Coronary artery (tissue), 2 donors: ENCODE measurements around the gene SUSD2.

Source experiments
- DNase-seq: peaks from one replicate; pipeline ENCODE4 v3.0.0-alpha.2; 2017; ENCODE audit warnings: low spot score
- H3K27ac ChIP-seq, 2 donors: fragments of 200-600 bp; sonication (generic); one replicate each; pipeline ENCODE4 v1.5.1; 2016 to 2019
- H3K4me3 ChIP-seq: fragments of 200-600 bp; sonication (generic); 2 replicates; pipeline ENCODE4 v1.5.1; 2016; ENCODE audit warnings: mild to moderate bottlenecking, moderate library complexity
- CTCF ChIP-seq: fragments of 200-600 bp; sonication (generic); IDR thresholded peaks from one replicate; pipeline ENCODE4 v1.5.1; 2019; ENCODE audit warnings: antibody characterized with exemption

Gene SUSD2

GRCh38 chr22:24185001-24185500 lies 3.8 kb downstream of the SUSD2 start:
- H3K27ac ChIP-seq: no peak overlapping the region
- TF ChIP-seq CTCF: no peak
- H3K4me3 ChIP-seq: no peak overlapping the region
- no peak for DNase-seq

GRCh38 chr22:24185501-24186351 lies 4.4 kb downstream of the SUSD2 start:
- Histone ChIP-seq H3K27ac (no peak overlapping the region), H3K4me3 (no peak overlapping the region)
- DNase-seq: no peak
- TF ChIP-seq CTCF: no peak

DNA sequence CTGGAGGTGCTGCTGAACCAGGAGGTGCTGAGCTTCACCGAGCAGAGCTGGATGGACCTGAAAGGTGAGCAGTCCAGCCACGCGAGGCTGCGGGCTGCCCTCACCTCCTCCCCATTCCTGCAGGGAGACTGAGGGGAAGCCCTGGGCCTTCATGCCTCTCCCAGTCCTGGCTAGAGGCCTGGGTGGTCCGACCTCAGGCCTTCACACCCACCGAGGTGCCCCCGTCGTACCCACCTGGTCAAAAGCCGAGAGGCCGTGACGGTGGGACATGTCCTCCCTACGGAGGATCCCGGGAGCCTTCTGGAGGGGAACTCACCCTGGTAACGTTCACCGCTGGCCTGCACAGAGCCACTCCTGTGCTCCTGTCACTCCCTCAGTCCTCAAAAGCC lies 5.1 kb downstream of the SUSD2 start:
- no peak overlapping the region for H3K4me3 ChIP-seq
- no peak for DNase-seq
- no peak for TF ChIP-seq CTCF
- H3K27ac ChIP-seq: no peak overlapping the region

GRCh38 chr22:24186892-24187670 lies 5.8 kb downstream of the SUSD2 start:
- Histone ChIP-seq H3K27ac (no peak overlapping the region), H3K4me3 (no peak overlapping the region)
- no peak for TF ChIP-seq CTCF
- DNase-seq: no peak

DNA sequence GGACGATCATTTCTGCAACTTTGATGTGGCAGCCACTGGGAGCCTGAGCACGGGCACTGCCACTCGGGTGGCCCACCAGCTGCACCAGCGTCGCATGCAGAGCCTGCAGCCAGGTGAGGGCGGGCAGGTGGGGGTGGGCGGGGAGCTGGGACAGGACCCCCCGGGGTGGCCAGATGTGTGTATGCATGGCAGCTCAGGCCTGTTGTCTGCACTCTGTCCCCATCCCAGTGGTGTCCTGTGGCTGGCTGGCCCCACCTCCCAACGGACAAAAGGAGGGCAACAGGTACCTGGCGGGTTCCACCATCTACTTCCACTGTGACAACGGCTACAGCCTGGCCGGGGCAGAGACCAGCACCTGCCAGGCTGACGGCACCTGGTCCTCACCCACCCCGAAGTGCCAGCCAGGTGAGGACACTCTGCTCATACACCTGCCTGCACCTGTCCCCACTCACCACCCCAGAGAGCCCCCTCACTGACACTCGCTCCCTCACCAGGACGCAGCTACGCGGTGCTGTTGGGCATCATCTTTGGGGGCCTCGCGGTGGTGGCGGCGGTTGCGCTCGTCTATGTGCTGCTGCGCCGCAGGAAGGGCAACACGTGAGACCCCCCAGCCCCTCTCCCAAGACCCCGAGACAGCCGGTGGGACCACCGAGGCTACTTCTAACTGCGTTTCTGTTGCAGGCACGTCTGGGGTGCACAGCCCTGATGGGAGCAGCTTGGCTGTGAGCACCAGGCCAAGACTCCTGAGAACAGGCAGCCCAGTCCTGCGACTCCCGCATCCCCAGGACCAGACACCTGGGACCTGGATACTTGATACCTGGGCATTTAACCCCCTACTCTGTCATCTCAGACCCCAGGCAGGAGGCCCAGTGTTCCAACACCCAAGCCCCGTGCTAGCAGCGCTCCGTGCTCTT lies 6.7 kb downstream of the SUSD2 start:
- no peak for TF ChIP-seq CTCF
- H3K4me3 ChIP-seq: no peak overlapping the region
- H3K27ac ChIP-seq: no peak overlapping the region
- DNase-seq: no peak

DNA sequence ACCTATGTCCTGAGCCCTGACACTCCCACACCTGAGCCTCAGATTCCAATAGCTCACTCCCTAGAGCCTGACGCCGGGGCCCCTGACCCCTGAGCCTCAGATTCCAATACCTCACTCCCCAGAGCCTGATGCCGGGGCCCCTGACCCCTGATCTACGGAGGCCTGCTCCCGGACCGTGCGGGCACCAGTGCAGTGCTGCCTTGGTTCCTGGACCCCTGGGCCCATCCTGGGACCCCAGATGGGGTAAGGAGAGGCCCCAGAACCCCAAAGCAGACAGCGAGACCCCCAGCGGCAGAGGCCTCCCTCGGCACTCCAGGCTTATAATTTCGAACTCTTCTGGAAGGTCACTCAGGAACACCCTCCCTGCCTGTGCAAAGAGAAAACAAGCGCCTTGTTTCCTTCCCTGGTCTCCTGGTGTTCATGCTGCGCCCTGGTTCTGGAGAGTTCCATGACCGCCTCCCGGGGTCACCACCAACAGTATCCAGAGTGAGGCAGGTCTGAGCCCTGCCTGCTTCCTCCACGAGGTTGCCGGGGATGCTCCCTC lies 7.5 kb downstream of the SUSD2 start:
- no peak overlapping the region for H3K4me3 ChIP-seq
- no peak for DNase-seq
- no peak overlapping the region for H3K27ac ChIP-seq
- TF ChIP-seq CTCF: no peak
